CD4-positive, alpha-beta T cell treated with Interleukin-6 at 100 ng/mL for 8 hours (primary cell): ENCODE measurements around the gene KPNB1.

Source experiments
- DNase-seq: peaks from one replicate; pipeline ENCODE4 v3.0.0-alpha.2; 2020; ENCODE audit warnings: mixed read lengths, low spot score

KPNB1 gene

GRCh38 chr17:47711366-47712099, 61.8 kb downstream of the KPNB1 start:
- no peak for DNase-seq

- DNase-seq: no peak
These were observed 62.8 kb downstream of the KPNB1 start for GRCh38 chr17:47712330-47713023.

- DNase-seq: no peak
These were observed 64.4 kb downstream of the KPNB1 start for GRCh38 chr17:47713980-47714700.

GRCh38 chr17:47714773-47715396, 65.2 kb downstream of the KPNB1 start:
- no peak for DNase-seq

- DNase-seq: no peak
These were observed 66.1 kb downstream of the KPNB1 start for GRCh38 chr17:47715669-47716325.

GRCh38 chr17:47716375-47716774, 66.7 kb downstream of the KPNB1 start:
- no peak for DNase-seq

- DNase-seq: no peak
These were observed 67.6 kb downstream of the KPNB1 start for GRCh38 chr17:47717261-47717697.

- DNase-seq: no peak
These were observed 68.4 kb downstream of the KPNB1 start for GRCh38 chr17:47717979-47718621.

- no peak for DNase-seq
These were observed 69.1 kb downstream of the KPNB1 start for GRCh38 chr17:47718634-47719405.

- DNase-seq: peak; percentile 52
These were observed 69.9 kb downstream of the KPNB1 start for GRCh38 chr17:47719411-47720152.

- DNase-seq: no peak
These were observed 70.5 kb downstream of the KPNB1 start for GRCh38 chr17:47720196-47720595.

GRCh38 chr17:47720754-47721533, 71.2 kb downstream of the KPNB1 start:
- DNase-seq: peak; percentile 68

- DNase-seq: no peak
These were observed 72.0 kb downstream of the KPNB1 start for GRCh38 chr17:47721725-47722124.

- no peak for DNase-seq
These were observed 75.0 kb downstream of the KPNB1 start for GRCh38 chr17:47724705-47725104.

- DNase-seq: no peak
These were observed 75.9 kb downstream of the KPNB1 start for GRCh38 chr17:47725446-47726111.

GRCh38 chr17:47726796-47727703, 77.3 kb downstream of the KPNB1 start:
- DNase-seq: no peak

- no peak for DNase-seq
These were observed 78.0 kb downstream of the KPNB1 start for GRCh38 chr17:47727704-47728036.
